SKM-1 treated with dmso at 0.1 percent for 144 hours (cell line): ENCODE results near the gene SAMSN1.
"Not testable (repeated sequence)": the region's sequence is repeated elsewhere in the genome, so short reads cannot be mapped to it uniquely, and the experiment has no call there.

Experiments
- DNase-seq: peaks from one replicate; lab custom pipeline; 2025; ENCODE audit not compliant: unreplicated experiment; lab: John Stamatoyannopoulos, UW

SAMSN1 gene

GRCh38 chr21:14567331-14568279 is 21.5 kb upstream of the SAMSN1 start:
- peak; percentile 59 for DNase-seq

GRCh38 chr21:14566894-14567293 is 20.8 kb upstream of the SAMSN1 start:
- no peak for DNase-seq

GRCh38 chr21:14562959-14563358 is 16.8 kb upstream of the SAMSN1 start:
- no peak for DNase-seq

GRCh38 chr21:14560555-14560954 is 14.4 kb upstream of the SAMSN1 start:
- no peak for DNase-seq

- DNase-seq, result no peak
Observed at GRCh38 chr21:14560139-14560538, 14.0 kb upstream of the SAMSN1 start.

GRCh38 chr21:14559102-14559501 is 13.0 kb upstream of the SAMSN1 start:
- no peak for DNase-seq

- DNase-seq, result no peak
Observed at GRCh38 chr21:14557413-14557812, 11.3 kb upstream of the SAMSN1 start.

GRCh38 chr21:14554948-14555347 is 8.8 kb upstream of the SAMSN1 start:
- no peak for DNase-seq

GRCh38 chr21:14553422-14553821 is 7.3 kb upstream of the SAMSN1 start:
- DNase-seq, result no peak

- no peak for DNase-seq
Observed at GRCh38 chr21:14551741-14552140, 5.6 kb upstream of the SAMSN1 start.

- DNase-seq, result peak; percentile 58
Observed at GRCh38 chr21:14550135-14550534, 4.0 kb upstream of the SAMSN1 start.

GRCh38 chr21:14548779-14549178 is 2.7 kb upstream of the SAMSN1 start:
- DNase-seq, result peak; percentile 90

GRCh38 chr21:14547834-14548513 is 1.9 kb upstream of the SAMSN1 start:
- no peak for DNase-seq

- DNase-seq, result not testable (repeated sequence)
Observed at GRCh38 chr21:14546719-14547118, 604 bp upstream of the SAMSN1 start.

- DNase-seq, result no peak
Observed at GRCh38 chr21:14543983-14544382, 2.1 kb downstream of the SAMSN1 start.

- no peak for DNase-seq
Observed at GRCh38 chr21:14542638-14543037, 3.5 kb downstream of the SAMSN1 start.

GRCh38 chr21:14541841-14542490 is 4.1 kb downstream of the SAMSN1 start:
- DNase-seq, result peak; percentile 33

- DNase-seq, result no peak
Observed at GRCh38 chr21:14538483-14538882, 7.6 kb downstream of the SAMSN1 start.

GRCh38 chr21:14536929-14537328 is 9.2 kb downstream of the SAMSN1 start:
- no peak for DNase-seq

GRCh38 chr21:14535702-14536101 is 10.4 kb downstream of the SAMSN1 start:
- DNase-seq, result no peak

- DNase-seq, result no peak
Observed at GRCh38 chr21:14533499-14534428, 12.4 kb downstream of the SAMSN1 start.
